Endothelial cell (in vitro differentiated cells): ENCODE results near the gene TOR1AIP1. TPM values are rescaled to one million over a fixed set of nuclear protein-coding genes. Genes with fewer than 3 reads are reported as not detected.
A peak's percentile ranks its signal among the peaks of the same experiment; 100 is the strongest.

Experiments used
- DNase-seq: peaks from one replicate; pipeline ENCODE4 v3.0.0; 2021; ENCODE audit warnings: low spot score
- H3K27ac Mint-ChIP-seq: one replicate; pipeline ENCODE4 v1.8.0; 2021; ENCODE audit warnings: mixed read lengths, inconsistent platforms; ENCODE audit not compliant: unreplicated experiment
- H3K27me3 Mint-ChIP-seq: one replicate; pipeline ENCODE4 v1.8.0; 2021; ENCODE audit warnings: mild to moderate bottlenecking, moderate library complexity, mixed read lengths, inconsistent platforms; ENCODE audit not compliant: unreplicated experiment
- H3K36me3 Mint-ChIP-seq: one replicate; pipeline ENCODE4 v1.8.0; 2021; ENCODE audit warnings: mild to moderate bottlenecking, low read depth, mixed read lengths, inconsistent platforms; ENCODE audit not compliant: unreplicated experiment
- H3K4me1 Mint-ChIP-seq: one replicate; pipeline ENCODE4 v1.8.0; 2021; ENCODE audit warnings: mild to moderate bottlenecking, mixed read lengths, inconsistent platforms; ENCODE audit not compliant: unreplicated experiment
- H3K4me3 Mint-ChIP-seq: one replicate; pipeline ENCODE4 v1.8.0; 2021; ENCODE audit warnings: mild to moderate bottlenecking, mixed read lengths, inconsistent platforms; ENCODE audit not compliant: unreplicated experiment
- H3K9me3 Mint-ChIP-seq: one replicate; pipeline ENCODE4 v1.8.0; 2021; ENCODE audit warnings: mixed read lengths, inconsistent platforms; ENCODE audit not compliant: unreplicated experiment
- CTCF ChIP-seq: fragments of 200-600 bp; sonication (generic); IDR thresholded peaks from one replicate; pipeline ENCODE4 v1.5.0; 2021; ENCODE audit warnings: antibody characterized with exemption; ENCODE audit not compliant: unreplicated experiment
- total RNA-seq: library from RNA; stranded (reverse); fragmentation: NEBNext Ultra II Directional; extraction: Animal tissue kit (Norgen Biotek cat#: 25700); gene quantifications from one replicate; pipeline ENCODE4 v1.2.1, GENCODE V29; 2021; ENCODE audit not compliant: unreplicated experiment

The TOR1AIP1 gene
- total RNA-seq, 1 donor from 2014 or later, result 31.0 TPM

DNA sequence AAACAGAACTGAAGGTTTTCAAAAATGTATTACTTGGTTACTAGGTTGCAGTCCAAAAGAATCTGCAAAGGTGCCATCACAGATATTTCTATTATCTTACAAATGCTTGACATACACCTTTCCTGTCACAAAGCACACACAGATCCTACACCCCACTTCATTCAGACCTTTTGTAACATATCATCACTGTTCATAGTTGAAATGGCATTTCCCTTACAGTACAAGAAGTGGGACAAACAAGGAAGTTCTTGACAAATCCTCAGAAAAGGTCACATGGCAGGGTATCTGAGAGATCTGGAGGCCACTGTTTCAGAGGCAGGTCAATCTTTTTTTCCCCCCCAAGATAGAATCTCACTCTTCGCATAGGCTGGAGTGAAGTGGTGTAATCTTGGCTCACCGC is 25.8 kb upstream of the TOR1AIP1 start:
- no peak for DNase-seq
- H3K4me3 Mint-ChIP-seq, result no peak overlapping the region
- no peak overlapping the region for H3K27ac Mint-ChIP-seq
- H3K4me1 Mint-ChIP-seq, result peaks cover 5% of the 10 kb centered on the region
- H3K27me3 Mint-ChIP-seq, result no peaks in the 10 kb centered on the region
- TF ChIP-seq CTCF, result no peak
- H3K36me3 Mint-ChIP-seq, result peaks cover 3% of the 10 kb centered on the region
- no peaks in the 10 kb centered on the region for H3K9me3 Mint-ChIP-seq

DNA sequence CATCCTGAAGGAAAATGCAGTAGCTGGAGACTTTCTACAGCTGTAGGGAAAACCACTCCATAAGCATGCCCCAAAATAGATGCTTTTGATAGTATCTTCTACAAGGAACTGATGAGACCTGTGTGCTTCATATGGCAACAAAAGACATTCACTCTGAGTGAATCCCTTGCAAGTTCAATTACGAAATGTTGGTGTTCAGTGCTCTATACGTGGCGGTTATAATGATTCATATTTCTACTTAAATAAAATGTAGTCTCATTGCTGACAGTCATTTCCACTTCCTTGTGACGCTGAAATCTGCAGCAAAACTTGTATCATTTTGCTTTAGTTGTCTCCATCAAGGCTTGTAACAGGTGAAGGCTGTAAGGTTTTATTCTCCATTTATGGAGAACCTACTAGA is 25.1 kb upstream of the TOR1AIP1 start:
- Mint-ChIP-seq H3K36me3 (peaks cover 3% of the 10 kb centered on the region), H3K4me3 (no peak overlapping the region), H3K27ac (no peak overlapping the region), H3K9me3 (no peaks in the 10 kb centered on the region), H3K27me3 (no peaks in the 10 kb centered on the region), H3K4me1 (peaks cover 5% of the 10 kb centered on the region)
- DNase-seq, result no peak
- no peak for TF ChIP-seq CTCF

GRCh38 chr1:179860652-179861051 is 21.4 kb upstream of the TOR1AIP1 start:
- Mint-ChIP-seq H3K36me3 (peaks cover 17% of the 10 kb centered on the region), H3K27ac (no peak overlapping the region), H3K4me3 (peak overlapping the region; percentile 2), H3K9me3 (no peaks in the 10 kb centered on the region), H3K27me3 (peaks cover 2% of the 10 kb centered on the region), H3K4me1 (peaks cover 5% of the 10 kb centered on the region)
- no peak for TF ChIP-seq CTCF
- DNase-seq, result no peak

DNA sequence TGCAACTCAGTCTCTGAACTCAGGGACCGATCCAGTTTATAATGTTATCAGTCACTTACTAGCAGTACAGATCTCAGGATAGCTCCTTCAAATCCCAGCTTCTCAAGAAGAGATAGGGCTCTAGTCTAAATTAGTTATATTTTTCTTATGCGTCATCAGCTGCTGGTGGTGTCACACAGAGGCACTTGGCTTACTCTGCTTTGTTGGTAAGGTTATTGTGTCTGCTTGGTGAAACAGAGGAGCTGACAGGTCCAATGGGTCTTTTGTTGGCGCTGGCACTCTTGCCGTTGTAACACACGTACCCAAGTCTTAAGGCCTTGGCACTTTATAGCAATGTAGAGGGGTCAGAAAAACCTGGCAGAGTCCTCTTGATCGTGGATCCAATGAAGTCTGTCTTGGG is 16.7 kb upstream of the TOR1AIP1 start:
- Mint-ChIP-seq H3K4me1 (peaks cover 2% of the 10 kb centered on the region), H3K4me3 (no peak overlapping the region), H3K27ac (no peak overlapping the region), H3K36me3 (peaks cover 24% of the 10 kb centered on the region), H3K9me3 (no peaks in the 10 kb centered on the region), H3K27me3 (peaks cover 2% of the 10 kb centered on the region)
- DNase-seq, result no peak
- no peak for TF ChIP-seq CTCF

DNA sequence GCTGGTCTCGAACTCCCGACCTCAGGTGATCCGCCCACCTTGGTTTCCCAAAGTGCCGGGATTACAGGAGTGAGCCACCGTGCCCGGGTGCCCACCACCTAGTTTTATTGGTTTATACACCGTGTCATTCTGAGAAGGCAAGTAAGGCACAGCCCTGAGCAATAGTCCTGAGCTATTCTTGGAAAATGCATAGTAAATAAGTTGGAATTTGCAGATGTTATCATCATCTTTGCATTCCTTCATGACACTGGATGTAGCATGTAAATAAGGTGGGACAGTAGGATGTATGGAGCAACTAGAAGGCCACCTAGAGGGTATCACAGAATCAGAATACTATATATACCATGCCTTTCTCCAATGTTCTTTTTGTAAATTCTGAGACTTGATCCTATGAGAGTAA is 15.5 kb upstream of the TOR1AIP1 start:
- TF ChIP-seq CTCF, result no peak
- Mint-ChIP-seq H3K27me3 (peaks cover 2% of the 10 kb centered on the region), H3K36me3 (peaks cover 21% of the 10 kb centered on the region)

More for the DNA sequence above, 15.5 kb upstream of the TOR1AIP1 start:
- Mint-ChIP-seq H3K4me1 (peaks cover 2% of the 10 kb centered on the region), H3K4me3 (no peak overlapping the region), H3K9me3 (no peaks in the 10 kb centered on the region), H3K27ac (no peak overlapping the region)
- no peak for DNase-seq
